ENCODE measurements around the gene SLC16A9.

GRCh38 chr10:59705931-59706330, 3.7 kb downstream of the SLC16A9 start:
- TF ChIP-seq CTCF (IDR thresholded peaks at IDR 0.05) (no peak), POLR2AphosphoS5 (IDR thresholded peaks at IDR 0.05; ENCODE audit: low read depth, low read length) (no peak), REST (IDR thresholded peaks at IDR 0.05; ENCODE audit: insufficient read depth in 1 of 2, low read depth in 2 of 2, low read length in 1 of 2) (no peak), SIN3A (IDR thresholded peaks at IDR 0.05; ENCODE audit: borderline replicate concordance, insufficient read depth, low read depth, low read length) (no peak)

All from Panc1 (cell line).